ENCODE data around the gene HIVEP3.
A peak's percentile ranks its signal among the peaks of the same experiment; 100 is the strongest.
"Not testable (repeated sequence)": the region's sequence is repeated elsewhere in the genome, so short reads cannot be mapped to it uniquely, and the experiment has no call there.

Gene HIVEP3

GRCh38 chr1:41942278-41942677 lies 23.6 kb upstream of the HIVEP3 start:
- Histone ChIP-seq H3K36me3 (ENCODE audit: control insufficient read depth, insufficient read depth, low read length) (no peaks in the 10 kb centered on the region), H3K4me1 (ENCODE audit: control insufficient read depth, insufficient read depth, low read length) (no peaks in the 10 kb centered on the region), H3K27ac (ENCODE audit: low read depth, low read length) (no peak overlapping the region), H3K9ac (ENCODE audit: low read length) (no peak overlapping the region), H3K27me3 (ENCODE audit: control insufficient read depth, insufficient read depth, low read length) (no peaks in the 10 kb centered on the region), H3K4me3 (ENCODE audit: low read length) (no peak overlapping the region)

- H3K4me1 ChIP-seq (ENCODE audit: control insufficient read depth, insufficient read depth, low read length), result no peaks in the 10 kb centered on the region
- no peak overlapping the region for H3K27ac ChIP-seq (ENCODE audit: low read depth, low read length)
- no peaks in the 10 kb centered on the region for H3K27me3 ChIP-seq (ENCODE audit: control insufficient read depth, insufficient read depth, low read length)
- no peaks in the 10 kb centered on the region for H3K36me3 ChIP-seq (ENCODE audit: control insufficient read depth, insufficient read depth, low read length)
- no peak overlapping the region for H3K4me3 ChIP-seq (ENCODE audit: low read length)
- no peak overlapping the region for H3K9ac ChIP-seq (ENCODE audit: low read length)
These were observed 22.7 kb upstream of the HIVEP3 start for GRCh38 chr1:41941381-41941780.

- no peaks in the 10 kb centered on the region for H3K27me3 ChIP-seq (ENCODE audit: control insufficient read depth, insufficient read depth, low read length)
- no peak overlapping the region for H3K27ac ChIP-seq (ENCODE audit: low read depth, low read length)
- no peaks in the 10 kb centered on the region for H3K4me1 ChIP-seq (ENCODE audit: control insufficient read depth, insufficient read depth, low read length)
- no peak overlapping the region for H3K4me3 ChIP-seq (ENCODE audit: low read length)
- H3K9ac ChIP-seq (ENCODE audit: low read length), result no peak overlapping the region
- H3K36me3 ChIP-seq (ENCODE audit: control insufficient read depth, insufficient read depth, low read length), result no peaks in the 10 kb centered on the region
These were observed 20.5 kb upstream of the HIVEP3 start for GRCh38 chr1:41939194-41939593.

GRCh38 chr1:41936107-41936506 lies 17.4 kb upstream of the HIVEP3 start:
- H3K4me3 ChIP-seq (ENCODE audit: low read length), result no peak overlapping the region

GRCh38 chr1:41935226-41935625 lies 16.5 kb upstream of the HIVEP3 start:
- H3K36me3 ChIP-seq (ENCODE audit: control insufficient read depth, insufficient read depth, low read length), result no peaks in the 10 kb centered on the region
- no peak overlapping the region for H3K9ac ChIP-seq (ENCODE audit: low read length)
- no peak overlapping the region for H3K27ac ChIP-seq (ENCODE audit: low read depth, low read length)
- H3K27me3 ChIP-seq (ENCODE audit: control insufficient read depth, insufficient read depth, low read length), result no peaks in the 10 kb centered on the region
- no peak overlapping the region for H3K4me3 ChIP-seq (ENCODE audit: low read length)
- H3K4me1 ChIP-seq (ENCODE audit: control insufficient read depth, insufficient read depth, low read length), result no peaks in the 10 kb centered on the region

More at GRCh38 chr1:41936107-41936506, 17.4 kb upstream of the HIVEP3 start:
- H3K4me1 ChIP-seq (ENCODE audit: control insufficient read depth, insufficient read depth, low read length), result no peaks in the 10 kb centered on the region
- H3K27me3 ChIP-seq (ENCODE audit: control insufficient read depth, insufficient read depth, low read length), result no peaks in the 10 kb centered on the region
- no peaks in the 10 kb centered on the region for H3K36me3 ChIP-seq (ENCODE audit: control insufficient read depth, insufficient read depth, low read length)
- H3K9ac ChIP-seq (ENCODE audit: low read length), result no peak overlapping the region
- H3K27ac ChIP-seq (ENCODE audit: low read depth, low read length), result no peak overlapping the region

- Histone ChIP-seq H3K4me1 (ENCODE audit: control insufficient read depth, insufficient read depth, low read length) (no peaks in the 10 kb centered on the region), H3K27me3 (ENCODE audit: control insufficient read depth, insufficient read depth, low read length) (no peaks in the 10 kb centered on the region), H3K27ac (ENCODE audit: low read depth, low read length) (no peak overlapping the region), H3K9ac (ENCODE audit: low read length) (no peak overlapping the region), H3K36me3 (ENCODE audit: control insufficient read depth, insufficient read depth, low read length) (no peaks in the 10 kb centered on the region), H3K4me3 (ENCODE audit: low read length) (no peak overlapping the region)
These were observed 14.4 kb upstream of the HIVEP3 start for GRCh38 chr1:41933106-41933505.

GRCh38 chr1:41931578-41931977 lies 12.9 kb upstream of the HIVEP3 start:
- Histone ChIP-seq H3K4me1 (ENCODE audit: control insufficient read depth, insufficient read depth, low read length) (no peaks in the 10 kb centered on the region), H3K27ac (ENCODE audit: low read depth, low read length) (no peak overlapping the region), H3K9ac (ENCODE audit: low read length) (no peak overlapping the region), H3K4me3 (ENCODE audit: low read length) (no peak overlapping the region), H3K27me3 (ENCODE audit: control insufficient read depth, insufficient read depth, low read length) (no peaks in the 10 kb centered on the region), H3K36me3 (ENCODE audit: control insufficient read depth, insufficient read depth, low read length) (no peaks in the 10 kb centered on the region)

- no peak overlapping the region for H3K4me3 ChIP-seq (ENCODE audit: low read length)
- H3K27ac ChIP-seq (ENCODE audit: low read depth, low read length), result no peak overlapping the region
- no peak overlapping the region for H3K9ac ChIP-seq (ENCODE audit: low read length)
- no peaks in the 10 kb centered on the region for H3K27me3 ChIP-seq (ENCODE audit: control insufficient read depth, insufficient read depth, low read length)
- H3K4me1 ChIP-seq (ENCODE audit: control insufficient read depth, insufficient read depth, low read length), result no peaks in the 10 kb centered on the region
- no peaks in the 10 kb centered on the region for H3K36me3 ChIP-seq (ENCODE audit: control insufficient read depth, insufficient read depth, low read length)
These were observed 8.4 kb upstream of the HIVEP3 start for GRCh38 chr1:41927118-41927517.

- Histone ChIP-seq H3K4me3 (ENCODE audit: low read length) (no peak overlapping the region), H3K27ac (ENCODE audit: low read depth, low read length) (no peak overlapping the region), H3K36me3 (ENCODE audit: control insufficient read depth, insufficient read depth, low read length) (no peaks in the 10 kb centered on the region), H3K4me1 (ENCODE audit: control insufficient read depth, insufficient read depth, low read length) (no peaks in the 10 kb centered on the region), H3K9ac (ENCODE audit: low read length) (no peak overlapping the region), H3K27me3 (ENCODE audit: control insufficient read depth, insufficient read depth, low read length) (no peaks in the 10 kb centered on the region)
These were observed 7.0 kb upstream of the HIVEP3 start for GRCh38 chr1:41925712-41926111.

- Histone ChIP-seq H3K27ac (ENCODE audit: low read depth, low read length) (no peak overlapping the region), H3K9ac (ENCODE audit: low read length) (no peak overlapping the region), H3K4me3 (ENCODE audit: low read length) (no peak overlapping the region), H3K27me3 (ENCODE audit: control insufficient read depth, insufficient read depth, low read length) (no peaks in the 10 kb centered on the region), H3K4me1 (ENCODE audit: control insufficient read depth, insufficient read depth, low read length) (no peaks in the 10 kb centered on the region), H3K36me3 (ENCODE audit: control insufficient read depth, insufficient read depth, low read length) (no peaks in the 10 kb centered on the region)
These were observed 6.2 kb upstream of the HIVEP3 start for GRCh38 chr1:41924911-41925310.

GRCh38 chr1:41921271-41921670 lies 2.5 kb upstream of the HIVEP3 start:
- H3K27ac ChIP-seq (ENCODE audit: low read depth, low read length); H3K36me3 ChIP-seq (ENCODE audit: control insufficient read depth, insufficient read depth, low read length); H3K27me3 ChIP-seq (ENCODE audit: control insufficient read depth, insufficient read depth, low read length); H3K9ac ChIP-seq (ENCODE audit: low read length); H3K4me3 ChIP-seq (ENCODE audit: low read length): not testable (repeated sequence)
- peaks cover 11% of the 10 kb centered on the region for H3K4me1 ChIP-seq (ENCODE audit: control insufficient read depth, insufficient read depth, low read length)

GRCh38 chr1:41920658-41921057 lies 1.9 kb upstream of the HIVEP3 start:
- no peak overlapping the region for H3K4me3 ChIP-seq (ENCODE audit: low read length)

GRCh38 chr1:41919764-41920397 lies 1.2 kb upstream of the HIVEP3 start:
- no peaks in the 10 kb centered on the region for H3K36me3 ChIP-seq (ENCODE audit: control insufficient read depth, insufficient read depth, low read length)
- peaks cover 11% of the 10 kb centered on the region for H3K4me1 ChIP-seq (ENCODE audit: control insufficient read depth, insufficient read depth, low read length)
- H3K27me3 ChIP-seq (ENCODE audit: control insufficient read depth, insufficient read depth, low read length), result no peaks in the 10 kb centered on the region
- H3K9ac ChIP-seq (ENCODE audit: low read length), result no peak overlapping the region
- no peak overlapping the region for H3K27ac ChIP-seq (ENCODE audit: low read depth, low read length)
- H3K4me3 ChIP-seq (ENCODE audit: low read length), result peak overlapping the region; percentile 53

More at GRCh38 chr1:41920658-41921057, 1.9 kb upstream of the HIVEP3 start:
- Histone ChIP-seq H3K4me1 (ENCODE audit: control insufficient read depth, insufficient read depth, low read length) (peaks cover 11% of the 10 kb centered on the region), H3K36me3 (ENCODE audit: control insufficient read depth, insufficient read depth, low read length) (no peaks in the 10 kb centered on the region), H3K27ac (ENCODE audit: low read depth, low read length) (no peak overlapping the region), H3K27me3 (ENCODE audit: control insufficient read depth, insufficient read depth, low read length) (no peaks in the 10 kb centered on the region), H3K9ac (ENCODE audit: low read length) (no peak overlapping the region)

Data from rectal smooth muscle tissue (tissue), 1 donor.